ENCODE data around the gene CCDC88C. TPM values are rescaled to one million over a fixed set of nuclear protein-coding genes. Genes with fewer than 3 reads are reported as not detected.

The CCDC88C gene
- total RNA-seq, 1 experiment from 2014 or later = 33.2 TPM

DNA sequence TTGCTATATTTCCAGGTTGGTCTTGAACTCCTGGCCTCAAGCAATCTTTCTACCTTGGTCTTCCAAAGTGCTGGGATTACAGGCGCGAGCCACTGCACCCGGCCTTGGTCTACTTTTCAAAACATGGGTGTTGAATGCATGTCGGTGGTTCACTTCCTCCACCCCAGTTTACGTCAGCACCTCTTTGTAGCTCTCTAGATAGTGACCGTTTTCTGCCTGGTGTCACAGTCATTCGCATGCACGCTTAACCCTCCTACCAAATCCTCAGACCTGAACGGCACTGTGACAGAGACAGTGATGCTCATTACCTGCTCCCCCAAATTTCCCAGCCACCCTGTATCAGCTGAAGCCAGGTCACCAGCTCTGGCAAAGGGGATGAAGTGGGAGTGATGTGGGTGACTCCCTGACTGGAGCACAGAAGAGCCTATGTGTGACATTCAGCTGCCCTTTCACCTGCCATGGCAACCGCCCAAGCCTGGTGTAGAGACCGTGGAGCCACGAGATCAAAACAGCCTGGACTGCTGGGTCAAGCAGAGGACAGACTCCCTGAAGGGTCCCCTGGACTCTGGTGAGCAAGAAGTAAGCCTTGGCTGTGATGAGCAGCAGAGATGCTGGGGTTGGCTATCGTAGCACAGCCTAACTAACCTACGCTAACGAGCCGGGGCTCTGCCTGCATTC, 106.9 kb downstream of the CCDC88C start:
- Mint-ChIP-seq H3K4me1 (ENCODE audit: low read depth, unreplicated experiment) (peaks cover under 1% of the 10 kb centered on the region), H3K4me3 (ENCODE audit: low read depth, unreplicated experiment) (no peak overlapping the region), H3K9me3 (ENCODE audit: low read depth, unreplicated experiment) (no peaks in the 10 kb centered on the region), H3K27ac (ENCODE audit: unreplicated experiment) (no peak overlapping the region), H3K27me3 (ENCODE audit: unreplicated experiment) (no peaks in the 10 kb centered on the region), H3K36me3 (ENCODE audit: insufficient read depth, unreplicated experiment) (peaks cover 25% of the 10 kb centered on the region)
- intact Hi-C loops (cut with micrococcal nuclease; ENCODE audit: unreplicated experiment) = no loop called here
- CTCF ChIA-PET = no interaction called here
- DNase-seq = no peak
- TF ChIP-seq CTCF (IDR thresholded peaks at IDR 0.05; ENCODE audit: unreplicated experiment) = no peak
- no TSS peak for BruUV-seq (replicated peaks)

- Mint-ChIP-seq H3K4me3 (ENCODE audit: low read depth, unreplicated experiment) (no peak overlapping the region), H3K36me3 (ENCODE audit: insufficient read depth, unreplicated experiment) (peaks cover 32% of the 10 kb centered on the region), H3K9me3 (ENCODE audit: low read depth, unreplicated experiment) (no peaks in the 10 kb centered on the region), H3K27me3 (ENCODE audit: unreplicated experiment) (no peaks in the 10 kb centered on the region), H3K27ac (ENCODE audit: unreplicated experiment) (no peak overlapping the region), H3K4me1 (ENCODE audit: low read depth, unreplicated experiment) (no peaks in the 10 kb centered on the region)
- intact Hi-C loops (cut with micrococcal nuclease; ENCODE audit: unreplicated experiment) = no loop called here
- no peak for TF ChIP-seq CTCF (IDR thresholded peaks at IDR 0.05; ENCODE audit: unreplicated experiment)
- CTCF ChIA-PET = no interaction called here
- no peak for DNase-seq
- BruUV-seq (replicated peaks) = no TSS peak
Observed at GRCh38 chr14:91309756-91310280, 107.8 kb downstream of the CCDC88C start.

DNA sequence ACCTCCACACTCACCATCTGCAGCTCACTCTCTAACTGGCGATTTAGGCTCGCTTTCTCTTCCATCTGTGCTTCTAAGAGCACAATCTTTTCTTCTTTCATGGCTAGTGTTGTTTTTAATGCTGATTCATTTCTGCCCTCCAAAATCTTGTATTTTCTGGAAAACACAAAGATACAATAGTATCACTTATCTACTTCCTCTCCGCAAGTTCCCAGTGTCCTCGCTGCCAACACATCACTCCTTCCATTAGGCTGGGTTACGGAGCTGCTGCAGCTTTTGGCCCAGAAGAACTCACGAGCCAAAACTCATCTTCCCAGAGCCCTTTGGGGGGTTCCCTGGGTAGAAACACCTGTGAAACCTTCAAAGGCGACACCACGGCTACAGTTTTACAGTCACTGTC, 109.3 kb downstream of the CCDC88C start:
- no peaks in the 10 kb centered on the region for H3K27me3 Mint-ChIP-seq (ENCODE audit: unreplicated experiment)
- intact Hi-C loops (cut with micrococcal nuclease; ENCODE audit: unreplicated experiment) = no loop called here
- H3K36me3 Mint-ChIP-seq (ENCODE audit: insufficient read depth, unreplicated experiment) = peaks cover 22% of the 10 kb centered on the region
- DNase-seq = no peak
- CTCF ChIA-PET = no interaction called here
- no peaks in the 10 kb centered on the region for H3K4me1 Mint-ChIP-seq (ENCODE audit: low read depth, unreplicated experiment)
- H3K27ac Mint-ChIP-seq (ENCODE audit: unreplicated experiment) = no peak overlapping the region
- no TSS peak for BruUV-seq (replicated peaks)
- TF ChIP-seq CTCF (IDR thresholded peaks at IDR 0.05; ENCODE audit: unreplicated experiment) = no peak
- no peak overlapping the region for H3K4me3 Mint-ChIP-seq (ENCODE audit: low read depth, unreplicated experiment)
- no peaks in the 10 kb centered on the region for H3K9me3 Mint-ChIP-seq (ENCODE audit: low read depth, unreplicated experiment)

DNA sequence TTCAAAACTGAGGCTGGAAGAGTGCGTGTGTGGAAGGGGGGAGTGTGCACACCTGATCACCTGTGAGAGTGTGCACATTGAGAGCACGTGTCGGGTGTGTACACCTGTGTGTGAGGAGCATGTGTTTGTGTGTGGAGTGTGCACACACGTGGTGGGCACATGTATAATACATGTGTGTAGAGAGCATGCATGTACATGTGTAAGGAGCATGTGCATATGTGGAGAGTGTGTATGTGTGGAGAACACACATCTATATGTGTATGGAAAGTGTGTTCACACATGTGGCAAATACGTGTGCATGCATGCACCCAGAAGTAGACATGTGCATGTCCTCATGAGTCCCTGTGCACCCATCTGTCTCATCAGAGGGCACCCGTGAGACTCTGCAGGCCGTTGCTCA, 110.0 kb downstream of the CCDC88C start:
- TF ChIP-seq CTCF (IDR thresholded peaks at IDR 0.05; ENCODE audit: unreplicated experiment) = no peak
- CTCF ChIA-PET = no interaction called here
- BruUV-seq (replicated peaks) = no TSS peak
- no peak overlapping the region for H3K27ac Mint-ChIP-seq (ENCODE audit: unreplicated experiment)
- peaks cover 20% of the 10 kb centered on the region for H3K36me3 Mint-ChIP-seq (ENCODE audit: insufficient read depth, unreplicated experiment)
- H3K4me3 Mint-ChIP-seq (ENCODE audit: low read depth, unreplicated experiment) = no peak overlapping the region
- intact Hi-C loops (cut with micrococcal nuclease; ENCODE audit: unreplicated experiment) = no loop called here
- no peaks in the 10 kb centered on the region for H3K4me1 Mint-ChIP-seq (ENCODE audit: low read depth, unreplicated experiment)
- no peak for DNase-seq
- H3K27me3 Mint-ChIP-seq (ENCODE audit: unreplicated experiment) = no peaks in the 10 kb centered on the region
- H3K9me3 Mint-ChIP-seq (ENCODE audit: low read depth, unreplicated experiment) = no peaks in the 10 kb centered on the region

All from Calu3 (cell line).